Measurements from ENCODE around the gene STMN1.

Gene STMN1

DNA sequence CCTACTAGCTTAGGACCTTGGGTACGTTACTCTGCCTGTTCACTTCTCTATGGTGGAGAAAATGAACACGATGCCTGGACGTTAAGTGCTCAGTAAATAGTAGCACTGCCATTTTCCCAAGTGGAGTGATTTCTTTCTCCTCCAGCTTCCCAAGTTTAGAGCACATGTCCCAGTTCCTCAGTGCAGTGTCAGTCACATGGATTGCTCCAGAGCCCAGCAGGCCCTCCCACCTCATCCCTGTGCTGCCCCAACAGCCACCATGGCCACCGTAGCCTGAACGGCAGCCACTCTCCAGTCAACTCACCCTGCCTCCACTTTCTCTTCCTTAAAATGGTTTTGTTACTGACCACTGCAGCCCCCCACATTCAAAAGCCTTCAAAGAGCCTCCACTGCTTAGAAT lies 8.5 kb downstream of the STMN1 start:
- Histone ChIP-seq H3K4me3 (ENCODE audit: low read depth, low read length) (no peak overlapping the region), H3K18ac (ENCODE audit: low read length) (no peak overlapping the region), H3K79me2 (ENCODE audit: control insufficient read depth, insufficient read depth, low read length, poor library complexity) (peaks cover 2% of the 10 kb centered on the region), H4K91ac (ENCODE audit: low read depth, low read length) (no peak overlapping the region), H2BK120ac (ENCODE audit: insufficient read depth, low read length, poor library complexity) (no peak overlapping the region), H2AK5ac (ENCODE audit: low read length) (no peak overlapping the region), H3K4me1 (ENCODE audit: control insufficient read depth in 1 of 2, insufficient read depth in 2 of 2, low read length in 2 of 2) (peaks cover 3 to 5% of the 10 kb centered on the region in 2 experiments), H3K27ac (ENCODE audit: low read depth, low read length) (no peak overlapping the region), H3K14ac (ENCODE audit: low read length) (no peak overlapping the region), H3K9ac (ENCODE audit: low read length) (no peak overlapping the region), H4K8ac (ENCODE audit: low read depth, low read length) (no peak overlapping the region), H2BK12ac (ENCODE audit: low read length) (no peak overlapping the region), H2AFZ (ENCODE audit: insufficient read depth, low read length, poor library complexity) (no peak overlapping the region), H4K12ac (ENCODE audit: low read depth, low read length) (no peak overlapping the region), H3K23ac (ENCODE audit: low read length) (no peak overlapping the region), H3K36me3 (ENCODE audit: control insufficient read depth in 1 of 2, insufficient read depth in 2 of 2, low read length in 2 of 2) (peaks cover 22 to 49% of the 10 kb centered on the region in 2 experiments), H3K27me3 (ENCODE audit: insufficient read depth, low read length) (no peaks in the 10 kb centered on the region), H3K9me3 (ENCODE audit: insufficient read depth, low read depth, low read length) (no peaks in the 10 kb centered on the region), H2BK5ac (ENCODE audit: low read depth, low read length, poor library complexity) (no peak overlapping the region), H3K79me1 (ENCODE audit: low read length) (peaks cover 2% of the 10 kb centered on the region), H3K4ac (ENCODE audit: low read depth, low read length) (no peak overlapping the region), H3K4me2 (ENCODE audit: low read length) (no peak overlapping the region)
- WGBS (ENCODE audit: extremely low coverage, insufficient coverage, insufficient read length), result no CpG with 5 or more reads among the region's 5 CpGs
- no peak for DNase-seq

DNA sequence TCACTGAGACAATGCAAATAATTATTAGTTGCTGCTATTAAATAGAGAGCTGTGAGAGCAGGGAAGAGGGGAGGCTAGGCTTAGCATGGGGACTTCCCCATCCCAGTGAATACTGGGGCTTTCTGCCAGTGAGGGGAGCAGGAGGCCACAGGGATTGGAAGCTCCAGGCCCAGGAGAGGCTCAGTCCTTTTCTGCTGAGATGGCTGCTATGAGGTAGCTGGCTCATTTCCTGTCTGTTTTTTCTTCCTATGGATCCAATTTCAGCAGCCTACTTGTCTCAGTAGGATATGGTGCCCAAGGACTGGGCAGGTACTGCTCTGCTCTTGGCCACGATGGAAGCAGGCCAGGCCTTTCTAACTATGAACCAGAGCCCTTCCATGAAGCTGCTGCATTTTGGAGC lies 10.0 kb downstream of the STMN1 start:
- DNase-seq, result no peak
- H3K23ac ChIP-seq (ENCODE audit: low read length), result no peak overlapping the region
- peaks cover 11 to 14% of the 10 kb centered on the region in 2 experiments for H3K4me1 ChIP-seq (ENCODE audit: control insufficient read depth in 1 of 2, insufficient read depth in 2 of 2, low read length in 2 of 2)
- H3K9me3 ChIP-seq (ENCODE audit: insufficient read depth, low read depth, low read length), result no peaks in the 10 kb centered on the region
- H3K14ac ChIP-seq (ENCODE audit: low read length), result no peak overlapping the region
- H3K4ac ChIP-seq (ENCODE audit: low read depth, low read length), result no peak overlapping the region
- H3K4me2 ChIP-seq (ENCODE audit: low read length), result no peak overlapping the region
- no peak overlapping the region for H2BK120ac ChIP-seq (ENCODE audit: insufficient read depth, low read length, poor library complexity)
- no peak overlapping the region for H3K27ac ChIP-seq (ENCODE audit: low read depth, low read length)
- peaks cover 5% of the 10 kb centered on the region for H3K79me2 ChIP-seq (ENCODE audit: control insufficient read depth, insufficient read depth, low read length, poor library complexity)
- H3K18ac ChIP-seq (ENCODE audit: low read length), result no peak overlapping the region
- H3K79me1 ChIP-seq (ENCODE audit: low read length), result peaks cover 10% of the 10 kb centered on the region
- H4K91ac ChIP-seq (ENCODE audit: low read depth, low read length), result no peak overlapping the region
- H2BK12ac ChIP-seq (ENCODE audit: low read length), result no peak overlapping the region
- H3K27me3 ChIP-seq (ENCODE audit: insufficient read depth, low read length), result no peaks in the 10 kb centered on the region
- no peak overlapping the region for H4K12ac ChIP-seq (ENCODE audit: low read depth, low read length)
- no CpG with 5 or more reads among the region's 1 CpG for WGBS (ENCODE audit: extremely low coverage, insufficient coverage, insufficient read length)
- no peak overlapping the region for H2AFZ ChIP-seq (ENCODE audit: insufficient read depth, low read length, poor library complexity)
- H2BK5ac ChIP-seq (ENCODE audit: low read depth, low read length, poor library complexity), result no peak overlapping the region
- no peak overlapping the region for H3K9ac ChIP-seq (ENCODE audit: low read length)
- H2AK5ac ChIP-seq (ENCODE audit: low read length), result no peak overlapping the region
- no peak overlapping the region for H4K8ac ChIP-seq (ENCODE audit: low read depth, low read length)
- H3K36me3 ChIP-seq (ENCODE audit: control insufficient read depth in 1 of 2, insufficient read depth in 2 of 2, low read length in 2 of 2), result peaks cover 18 to 38% of the 10 kb centered on the region in 2 experiments
- H3K4me3 ChIP-seq (ENCODE audit: low read depth, low read length), result no peak overlapping the region

DNA sequence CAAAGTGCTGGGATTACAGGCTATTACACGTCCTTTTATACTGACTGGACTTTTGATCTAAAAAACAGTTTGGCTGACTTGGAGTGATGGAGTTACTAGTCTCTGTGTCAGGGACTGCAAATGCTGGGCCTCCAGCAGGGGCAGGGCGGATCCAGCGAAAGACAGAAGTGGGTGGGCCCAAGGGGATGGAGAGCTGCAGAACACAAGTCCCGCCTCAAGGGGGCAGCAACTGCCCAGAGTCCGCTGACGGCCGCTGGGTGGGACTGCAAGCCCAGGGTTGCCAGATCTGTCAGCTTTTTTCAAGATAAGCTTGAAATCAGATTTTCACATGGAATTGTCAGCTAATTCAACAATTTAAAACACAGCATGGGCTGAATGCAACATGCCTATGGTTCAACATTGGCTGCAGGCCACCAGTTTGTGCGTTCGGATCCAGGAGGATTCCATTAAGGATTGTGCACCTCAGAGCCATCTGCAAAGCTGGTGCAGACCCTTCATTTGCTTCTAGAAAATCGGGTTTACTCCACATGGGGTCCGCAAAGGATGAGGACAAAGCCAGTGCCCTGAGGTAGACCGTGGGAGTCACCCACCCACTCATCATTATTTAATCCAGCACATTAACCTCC lies 10.7 kb downstream of the STMN1 start:
- no peak overlapping the region for H2AK5ac ChIP-seq (ENCODE audit: low read length)

DNA sequence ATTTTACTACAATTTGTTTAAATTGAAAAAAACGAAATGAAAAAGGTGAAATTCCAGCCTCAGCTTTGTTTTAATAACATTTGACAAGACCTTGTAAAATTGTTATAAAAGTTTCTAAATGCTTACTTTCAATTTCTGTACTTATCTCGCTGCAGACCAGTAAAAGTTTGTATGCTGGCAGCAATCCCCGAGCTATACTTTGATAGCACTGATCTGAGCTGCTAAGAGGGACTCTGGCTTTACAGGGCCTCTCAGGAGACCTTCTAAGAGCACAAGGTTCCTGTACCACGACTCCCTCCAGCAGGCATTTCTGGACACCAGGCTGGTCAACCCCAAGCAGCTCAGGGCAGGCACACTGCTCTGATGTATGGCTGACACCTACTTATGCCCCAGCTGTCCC lies 13.1 kb downstream of the STMN1 start:
- no peak overlapping the region for H2AFZ ChIP-seq (ENCODE audit: insufficient read depth, low read length, poor library complexity)
- peak overlapping the region; percentile 25 for H3K18ac ChIP-seq (ENCODE audit: low read length)
- H3K79me2 ChIP-seq (ENCODE audit: control insufficient read depth, insufficient read depth, low read length, poor library complexity), result peaks cover 5% of the 10 kb centered on the region
- no peak overlapping the region for H3K4me3 ChIP-seq (ENCODE audit: low read depth, low read length)
- H3K79me1 ChIP-seq (ENCODE audit: low read length), result peaks cover 22% of the 10 kb centered on the region
- no peak overlapping the region for H3K9ac ChIP-seq (ENCODE audit: low read length)
- no peak overlapping the region for H4K8ac ChIP-seq (ENCODE audit: low read depth, low read length)
- DNase-seq, result no peak
- peak overlapping the region; percentile 45 for H2BK5ac ChIP-seq (ENCODE audit: low read depth, low read length, poor library complexity)
- peak overlapping the region; percentile 70 for H2BK12ac ChIP-seq (ENCODE audit: low read length)
- H3K14ac ChIP-seq (ENCODE audit: low read length), result peak overlapping the region; percentile 18
- no peaks in the 10 kb centered on the region for H3K9me3 ChIP-seq (ENCODE audit: insufficient read depth, low read depth, low read length)
- peaks cover 21 to 31% of the 10 kb centered on the region in 2 experiments for H3K4me1 ChIP-seq (ENCODE audit: control insufficient read depth in 1 of 2, insufficient read depth in 2 of 2, low read length in 2 of 2)
- H3K4me2 ChIP-seq (ENCODE audit: low read length), result no peak overlapping the region
- peaks cover 6 to 16% of the 10 kb centered on the region in 2 experiments for H3K36me3 ChIP-seq (ENCODE audit: control insufficient read depth in 1 of 2, insufficient read depth in 2 of 2, low read length in 2 of 2)
- peak overlapping the region; percentile 59 for H2BK120ac ChIP-seq (ENCODE audit: insufficient read depth, low read length, poor library complexity)
- peak overlapping the region; percentile 56 for H3K27ac ChIP-seq (ENCODE audit: low read depth, low read length)
- H3K27me3 ChIP-seq (ENCODE audit: insufficient read depth, low read length), result no peaks in the 10 kb centered on the region
- H3K23ac ChIP-seq (ENCODE audit: low read length), result no peak overlapping the region
- H3K4ac ChIP-seq (ENCODE audit: low read depth, low read length), result peak overlapping the region; percentile 28
- peak overlapping the region; percentile 64 for H4K91ac ChIP-seq (ENCODE audit: low read depth, low read length)
- no CpG with 5 or more reads among the region's 4 CpGs for WGBS (ENCODE audit: extremely low coverage, insufficient coverage, insufficient read length)
- H2AK5ac ChIP-seq (ENCODE audit: low read length), result peak overlapping the region; percentile 86
- H4K12ac ChIP-seq (ENCODE audit: low read depth, low read length), result no peak overlapping the region

More for the DNA sequence above, 10.7 kb downstream of the STMN1 start:
- Histone ChIP-seq H3K36me3 (ENCODE audit: control insufficient read depth in 1 of 2, insufficient read depth in 2 of 2, low read length in 2 of 2) (peaks cover 17 to 34% of the 10 kb centered on the region in 2 experiments), H3K4me2 (ENCODE audit: low read length) (no peak overlapping the region), H3K27ac (ENCODE audit: low read depth, low read length) (no peak overlapping the region), H3K79me2 (ENCODE audit: control insufficient read depth, insufficient read depth, low read length, poor library complexity) (peaks cover 5% of the 10 kb centered on the region), H2BK120ac (ENCODE audit: insufficient read depth, low read length, poor library complexity) (no peak overlapping the region), H3K4me1 (ENCODE audit: control insufficient read depth in 1 of 2, insufficient read depth in 2 of 2, low read length in 2 of 2) (peaks cover 11 to 18% of the 10 kb centered on the region in 2 experiments), H3K79me1 (ENCODE audit: low read length) (peaks cover 14% of the 10 kb centered on the region), H2AFZ (ENCODE audit: insufficient read depth, low read length, poor library complexity) (no peak overlapping the region), H4K12ac (ENCODE audit: low read depth, low read length) (peak overlapping the region; percentile 27), H4K91ac (ENCODE audit: low read depth, low read length) (peak overlapping the region; percentile 25), H3K4me3 (ENCODE audit: low read depth, low read length) (no peak overlapping the region), H3K23ac (ENCODE audit: low read length) (no peak overlapping the region), H3K9me3 (ENCODE audit: insufficient read depth, low read depth, low read length) (no peaks in the 10 kb centered on the region), H3K14ac (ENCODE audit: low read length) (no peak overlapping the region), H3K9ac (ENCODE audit: low read length) (no peak overlapping the region), H2BK12ac (ENCODE audit: low read length) (no peak overlapping the region), H3K27me3 (ENCODE audit: insufficient read depth, low read length) (no peaks in the 10 kb centered on the region), H2BK5ac (ENCODE audit: low read depth, low read length, poor library complexity) (no peak overlapping the region), H3K4ac (ENCODE audit: low read depth, low read length) (no peak overlapping the region), H4K8ac (ENCODE audit: low read depth, low read length) (peak overlapping the region; percentile 17), H3K18ac (ENCODE audit: low read length) (no peak overlapping the region)
- DNase-seq, result peak; percentile 90 to 97
- no CpG with 5 or more reads among the region's 12 CpGs for WGBS (ENCODE audit: extremely low coverage, insufficient coverage, insufficient read length)

Data from trophoblast cell (in vitro differentiated cells and primary cell).